Measurements from ENCODE around the gene ARFGEF3. TPM values are rescaled to one million over a fixed set of nuclear protein-coding genes. Genes with fewer than 3 reads are reported as not detected.

ARFGEF3 gene
- total RNA-seq, 1 experiment from 2014 or later: 7.8 TPM

DNA sequence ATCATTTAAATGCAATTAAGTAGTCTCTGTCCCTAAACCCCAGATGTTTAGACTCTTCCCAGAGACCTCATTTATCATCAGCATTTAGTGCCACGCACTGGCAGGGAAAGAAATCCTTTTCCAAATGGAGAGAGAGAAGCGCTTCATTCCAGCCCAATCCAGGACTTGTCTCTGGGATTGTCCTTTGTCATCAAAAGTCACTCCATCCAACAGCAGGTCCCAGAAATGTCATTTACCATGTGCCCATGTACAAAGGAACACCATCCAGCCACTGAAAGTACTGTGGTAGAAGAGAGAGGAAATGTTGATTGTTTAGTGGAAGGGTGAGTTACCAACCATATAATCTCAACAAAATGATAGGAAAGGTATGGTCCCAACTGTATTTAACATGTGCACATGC is 149.1 kb downstream of the ARFGEF3 start:
- CTCF ChIA-PET: no interaction called here

DNA sequence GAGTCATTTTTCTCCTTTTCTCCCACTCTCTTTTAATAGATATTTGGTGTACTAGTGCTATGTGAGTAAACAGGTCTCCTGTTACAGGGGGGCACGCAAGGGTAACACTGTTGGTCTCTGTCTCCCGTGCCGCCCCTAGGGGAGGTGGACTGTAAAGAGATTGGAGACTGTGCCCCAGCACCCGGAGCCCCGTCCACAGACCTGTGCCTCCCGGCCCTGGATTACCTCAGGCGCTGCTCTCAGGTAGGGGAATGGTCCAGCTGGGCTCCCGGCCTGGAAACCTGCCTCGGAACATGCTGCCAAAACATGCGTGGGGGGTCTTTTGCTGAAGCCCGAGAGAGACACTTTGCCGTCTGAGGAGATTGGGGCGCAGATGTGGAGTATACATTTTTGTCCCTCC is 149.5 kb downstream of the ARFGEF3 start:
- H3K79me2 ChIP-seq (ENCODE audit: low read length): no peaks in the 10 kb centered on the region
- no peak overlapping the region for H2AFZ ChIP-seq (ENCODE audit: low read length)
- H3K9me2 ChIP-seq (replicated peaks; ENCODE audit: low read length): no peaks in the 10 kb centered on the region
- H3K9ac ChIP-seq (ENCODE audit: low read length): no peak overlapping the region
- no peak for DNase-seq
- H3K4me3 ChIP-seq (ENCODE audit: low read length): no peak overlapping the region
- no peaks in the 10 kb centered on the region for H3K36me3 ChIP-seq (ENCODE audit: low read depth, low read length)
- no TSS peak for BruUV-seq (replicated peaks)
- intact Hi-C loops (cut with micrococcal nuclease): no loop called here
- CTCF ChIA-PET: no interaction called here
- no peaks in the 10 kb centered on the region for H4K20me1 ChIP-seq (ENCODE audit: low read length)
- no peak overlapping the region for H3K4me2 ChIP-seq (ENCODE audit: low read length)
- no peaks in the 10 kb centered on the region for H3K27me3 ChIP-seq (ENCODE audit: low read length)
- H3F3A ChIP-seq (ENCODE audit: low read length, unreplicated experiment): no peaks in the 10 kb centered on the region
- TF ChIP-seq EZH2 (IDR thresholded peaks at IDR 0.05; ENCODE audit: low read length, unreplicated experiment): no peak
- TF ChIP-seq, protein P1, sequence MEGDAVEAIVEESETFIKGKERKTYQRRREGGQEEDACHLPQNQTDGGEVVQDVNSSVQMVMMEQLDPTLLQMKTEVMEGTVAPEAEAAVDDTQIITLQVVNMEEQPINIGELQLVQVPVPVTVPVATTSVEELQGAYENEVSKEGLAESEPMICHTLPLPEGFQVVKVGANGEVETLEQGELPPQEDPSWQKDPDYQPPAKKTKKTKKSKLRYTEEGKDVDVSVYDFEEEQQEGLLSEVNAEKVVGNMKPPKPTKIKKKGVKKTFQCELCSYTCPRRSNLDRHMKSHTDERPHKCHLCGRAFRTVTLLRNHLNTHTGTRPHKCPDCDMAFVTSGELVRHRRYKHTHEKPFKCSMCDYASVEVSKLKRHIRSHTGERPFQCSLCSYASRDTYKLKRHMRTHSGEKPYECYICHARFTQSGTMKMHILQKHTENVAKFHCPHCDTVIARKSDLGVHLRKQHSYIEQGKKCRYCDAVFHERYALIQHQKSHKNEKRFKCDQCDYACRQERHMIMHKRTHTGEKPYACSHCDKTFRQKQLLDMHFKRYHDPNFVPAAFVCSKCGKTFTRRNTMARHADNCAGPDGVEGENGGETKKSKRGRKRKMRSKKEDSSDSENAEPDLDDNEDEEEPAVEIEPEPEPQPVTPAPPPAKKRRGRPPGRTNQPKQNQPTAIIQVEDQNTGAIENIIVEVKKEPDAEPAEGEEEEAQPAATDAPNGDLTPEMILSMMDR (conservative IDR thresholded peaks at IDR 0.05; ENCODE audit: low read depth, low read length): no peak
- TF ChIP-seq EZH2phosphoT487 (IDR thresholded peaks at IDR 0.05; ENCODE audit: borderline replicate concordance, low read length): no peak
- H3K27ac ChIP-seq (ENCODE audit: low read length): no peak overlapping the region
- POLR2A ChIA-PET (ENCODE audit: unreplicated experiment): no interaction called here
- no peaks in the 10 kb centered on the region for H3K9me3 ChIP-seq (ENCODE audit: low read length)
- no peaks in the 10 kb centered on the region for H3K4me1 ChIP-seq (ENCODE audit: insufficient read depth, low read length)
- ATAC-seq: no peak

More for the DNA sequence above, 149.1 kb downstream of the ARFGEF3 start:
- POLR2A ChIA-PET (ENCODE audit: unreplicated experiment): no interaction called here
- Histone ChIP-seq H3K9me3 (ENCODE audit: low read length) (no peaks in the 10 kb centered on the region), H2AFZ (ENCODE audit: low read length) (no peak overlapping the region), H3F3A (ENCODE audit: low read length, unreplicated experiment) (no peaks in the 10 kb centered on the region), H3K27me3 (ENCODE audit: low read length) (no peaks in the 10 kb centered on the region), H3K4me1 (ENCODE audit: insufficient read depth, low read length) (no peaks in the 10 kb centered on the region), H3K4me3 (ENCODE audit: low read length) (no peak overlapping the region), H3K9ac (ENCODE audit: low read length) (no peak overlapping the region), H3K9me2 (replicated peaks; ENCODE audit: low read length) (no peaks in the 10 kb centered on the region), H3K36me3 (ENCODE audit: low read depth, low read length) (no peaks in the 10 kb centered on the region), H3K79me2 (ENCODE audit: low read length) (no peaks in the 10 kb centered on the region), H4K20me1 (ENCODE audit: low read length) (no peaks in the 10 kb centered on the region), H3K4me2 (ENCODE audit: low read length) (no peak overlapping the region), H3K27ac (ENCODE audit: low read length) (no peak overlapping the region)
- ATAC-seq (no peak), DNase-seq (no peak)
- BruUV-seq (replicated peaks): no TSS peak
- TF ChIP-seq EZH2phosphoT487 (IDR thresholded peaks at IDR 0.05; ENCODE audit: borderline replicate concordance, low read length): no peak
- TF ChIP-seq, protein P1 (conservative IDR thresholded peaks at IDR 0.05; ENCODE audit: low read depth, low read length): no peak
- TF ChIP-seq EZH2 (IDR thresholded peaks at IDR 0.05; ENCODE audit: low read length, unreplicated experiment): no peak
- intact Hi-C loops (cut with micrococcal nuclease): no loop called here

DNA sequence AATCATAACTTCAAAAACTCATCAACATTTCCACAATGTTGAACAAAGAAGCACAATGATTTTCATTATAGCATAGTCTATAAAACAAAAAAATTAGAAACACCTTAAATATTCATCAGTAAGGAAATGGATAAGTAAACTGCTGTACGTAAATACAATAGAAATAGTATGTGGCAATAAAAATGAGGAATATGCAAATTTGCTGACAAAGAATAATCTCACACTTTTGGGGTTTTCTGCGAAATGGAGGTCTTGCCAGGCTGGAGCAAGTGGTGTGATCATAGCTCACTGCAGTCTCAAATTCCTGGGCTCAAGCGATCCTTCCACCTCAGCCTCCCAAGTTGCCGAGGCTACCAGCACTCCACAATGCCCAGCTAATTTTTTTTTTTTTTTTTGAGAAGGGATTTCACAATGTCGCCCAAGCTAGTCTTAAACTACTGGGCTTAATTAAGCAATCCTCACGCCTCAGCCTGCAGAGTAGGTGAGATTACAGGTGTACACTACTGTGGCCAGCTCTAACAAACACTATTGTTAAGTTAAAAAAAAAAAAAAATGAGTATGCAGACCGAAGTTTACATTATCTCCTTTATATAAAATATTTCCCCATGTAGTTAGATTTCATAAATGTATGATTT is 157.1 kb downstream of the ARFGEF3 start:
- BruUV-seq (replicated peaks): no TSS peak
- DNase-seq (no peak), ATAC-seq (no peak)
- no peak overlapping the region for H3K9ac ChIP-seq (ENCODE audit: low read length)
- intact Hi-C loops (cut with micrococcal nuclease): no loop called here
- H3K36me3 ChIP-seq (ENCODE audit: low read depth, low read length): no peaks in the 10 kb centered on the region
- ChIA-PET POLR2A (ENCODE audit: unreplicated experiment) (no interaction called here), CTCF (no interaction called here)
- H3K27me3 ChIP-seq (ENCODE audit: low read length): no peaks in the 10 kb centered on the region
- TF ChIP-seq, protein P1 (conservative IDR thresholded peaks at IDR 0.05; ENCODE audit: low read depth, low read length): no peak
- TF ChIP-seq EZH2 (IDR thresholded peaks at IDR 0.05; ENCODE audit: low read length, unreplicated experiment) (no peak), EZH2phosphoT487 (IDR thresholded peaks at IDR 0.05; ENCODE audit: borderline replicate concordance, low read length) (no peak)
- no peak overlapping the region for H3K27ac ChIP-seq (ENCODE audit: low read length)
- no peaks in the 10 kb centered on the region for H3K4me1 ChIP-seq (ENCODE audit: insufficient read depth, low read length)
- no peaks in the 10 kb centered on the region for H3K9me2 ChIP-seq (replicated peaks; ENCODE audit: low read length)
- no peaks in the 10 kb centered on the region for H3K9me3 ChIP-seq (ENCODE audit: low read length)
- H3K4me2 ChIP-seq (ENCODE audit: low read length): no peak overlapping the region
- no peaks in the 10 kb centered on the region for H4K20me1 ChIP-seq (ENCODE audit: low read length)
- H3K79me2 ChIP-seq (ENCODE audit: low read length): no peaks in the 10 kb centered on the region
- no peak overlapping the region for H3K4me3 ChIP-seq (ENCODE audit: low read length)
- H3F3A ChIP-seq (ENCODE audit: low read length, unreplicated experiment): no peaks in the 10 kb centered on the region
- no peak overlapping the region for H2AFZ ChIP-seq (ENCODE audit: low read length)
